Left lung (tissue), 10 donors: ENCODE results near the gene KIF13A. TPM values are rescaled to one million over a fixed set of nuclear protein-coding genes. Genes with fewer than 3 reads are reported as not detected.
A peak's percentile ranks its signal among the peaks of the same experiment; 100 is the strongest.

Experiments used
- ATAC-seq: fragments of 200-7000 bp; cut with Tn5 transposase; one replicate; pipeline ENCODE4 v1.9.1; 2020; ENCODE audit warnings: moderate library complexity
- DNase-seq, 4 donors: peaks; one replicate each; pipeline ENCODE4 v3.0.0-alpha.2; 2013 to 2020
- H3K27ac ChIP-seq, 2 donors: fragments of 200-600 bp; sonication (generic) in 1 of 2; one replicate each; pipeline versions ENCODE4 v1.5.0 to v1.8.0; 2020 to 2021
- H3K27me3 ChIP-seq, 2 donors: fragments of 200-600 bp; sonication (generic) in 1 of 2; one replicate each; pipeline versions ENCODE4 v1.5.0 to v1.8.0; 2020 to 2021
- H3K36me3 ChIP-seq, 2 donors: fragments of 200-600 bp; sonication (generic) in 1 of 2; one replicate each; pipeline versions ENCODE4 v1.5.0 to v1.8.0; 2020 to 2021
- H3K4me1 ChIP-seq, 2 donors: fragments of 200-600 bp; one replicate each; pipeline ENCODE4 v1.8.0; 2021
- H3K4me3 ChIP-seq, 2 donors: fragments of 200-600 bp; sonication (generic) in 1 of 2; one replicate each; pipeline versions ENCODE4 v1.5.0 to v1.8.0; 2020 to 2021; ENCODE audit warnings: mild to moderate bottlenecking in 1 of 2
- H3K9me3 ChIP-seq, 2 donors: fragments of 200-600 bp; sonication (generic) in 1 of 2; one replicate each; pipeline versions ENCODE4 v1.5.0 to v1.8.0; 2020 to 2021
- intact Hi-C, 2 donors: fragments of 100-400 bp; cut with DNase I; formaldehyde crosslinking; loops; one replicate each; pipeline versions ENCODE4 v1.11.2 to v1.14.2; 2022
- polyA plus RNA-seq, 6 donors: library from polyadenylated mRNA; unstranded; fragments of 120-200 nt; gene quantifications; one replicate each; pipeline ENCODE4 v1.2.1, GENCODE V29; 2013; ENCODE audit not compliant: insufficient read length in 6 of 6
- total RNA-seq, 2 donors: library from RNA; stranded (reverse); fragmentation: NEBNext Ultra II Directional; extraction: Animal tissue kit (Norgen Biotek cat#: 25700); gene quantifications; one replicate each; pipeline ENCODE4 v1.2.1, GENCODE V29; 2021
- TF ChIP-seq, protein P1 (sequence below), 2 donors: fragments of 200-600 bp; sonication (generic) in 1 of 2; IDR thresholded peaks; one replicate each; pipeline versions ENCODE4 v1.5.0 to v1.8.0; 2021; ENCODE audit warnings: antibody characterized with exemption in 2 of 2
- donor health status: DM: no; HTN: yes; CAD: no.
- donor health status: DM: no; HTN: no; CAD: no.

KIF13A gene
- total and polyA plus RNA-seq, 8 donors: 42.1 to 50.1 (median 46.3) TPM

GRCh38 chr6:17835784-17836183, 151.7 kb downstream of the KIF13A start:
- Histone ChIP-seq H3K4me1 (no peaks in the 10 kb centered on the region), H3K36me3 (peaks cover 0 to 42% of the 10 kb centered on the region in 2 donors), H3K4me3 (no peak overlapping the region), H3K27me3 (no peaks in the 10 kb centered on the region), H3K27ac (no peak overlapping the region), H3K9me3 (no peaks in the 10 kb centered on the region)
- TF ChIP-seq, protein P1, sequence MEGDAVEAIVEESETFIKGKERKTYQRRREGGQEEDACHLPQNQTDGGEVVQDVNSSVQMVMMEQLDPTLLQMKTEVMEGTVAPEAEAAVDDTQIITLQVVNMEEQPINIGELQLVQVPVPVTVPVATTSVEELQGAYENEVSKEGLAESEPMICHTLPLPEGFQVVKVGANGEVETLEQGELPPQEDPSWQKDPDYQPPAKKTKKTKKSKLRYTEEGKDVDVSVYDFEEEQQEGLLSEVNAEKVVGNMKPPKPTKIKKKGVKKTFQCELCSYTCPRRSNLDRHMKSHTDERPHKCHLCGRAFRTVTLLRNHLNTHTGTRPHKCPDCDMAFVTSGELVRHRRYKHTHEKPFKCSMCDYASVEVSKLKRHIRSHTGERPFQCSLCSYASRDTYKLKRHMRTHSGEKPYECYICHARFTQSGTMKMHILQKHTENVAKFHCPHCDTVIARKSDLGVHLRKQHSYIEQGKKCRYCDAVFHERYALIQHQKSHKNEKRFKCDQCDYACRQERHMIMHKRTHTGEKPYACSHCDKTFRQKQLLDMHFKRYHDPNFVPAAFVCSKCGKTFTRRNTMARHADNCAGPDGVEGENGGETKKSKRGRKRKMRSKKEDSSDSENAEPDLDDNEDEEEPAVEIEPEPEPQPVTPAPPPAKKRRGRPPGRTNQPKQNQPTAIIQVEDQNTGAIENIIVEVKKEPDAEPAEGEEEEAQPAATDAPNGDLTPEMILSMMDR (IDR thresholded peaks at IDR 0.05): no peak
- intact Hi-C loops: no loop called here
- DNase-seq (no peak), ATAC-seq (peak; percentile 73)

- no peaks in the 10 kb centered on the region for H3K4me1 ChIP-seq
- DNase-seq (peak in 1 of 4 donors; percentile 21), ATAC-seq (peak; percentile 36)
- no peak overlapping the region for H3K4me3 ChIP-seq
- no peaks in the 10 kb centered on the region for H3K27me3 ChIP-seq
- H3K27ac ChIP-seq: peak overlapping the region in 1 of 2 donors; percentile 10
- intact Hi-C loops: no loop called here
- TF ChIP-seq, protein P1 (IDR thresholded peaks at IDR 0.05): no peak
- no peaks in the 10 kb centered on the region for H3K9me3 ChIP-seq
- H3K36me3 ChIP-seq: peaks cover 0 to 72% of the 10 kb centered on the region in 2 donors
Measured at GRCh38 chr6:17831135-17831534, 156.3 kb downstream of the KIF13A start.

DNA sequence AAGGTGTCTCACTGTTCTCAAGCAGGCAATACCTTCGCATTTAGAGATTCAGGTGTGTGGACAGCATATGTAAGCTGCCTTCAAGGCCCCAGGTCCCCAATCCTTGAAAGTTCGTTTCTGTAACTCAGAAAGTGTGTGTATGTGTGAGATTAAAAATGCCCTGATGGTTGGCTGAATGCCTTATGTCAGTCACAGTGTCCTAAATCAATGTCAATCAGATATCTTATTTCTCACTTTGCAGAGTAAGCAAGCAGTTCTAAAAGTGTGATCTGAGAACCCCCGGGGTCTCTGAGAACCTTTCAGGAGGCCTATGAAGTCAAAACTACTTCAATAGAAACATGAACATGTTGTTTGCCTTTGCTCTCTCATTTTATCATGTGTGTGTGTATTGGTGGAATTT, 157.5 kb downstream of the KIF13A start:
- intact Hi-C loops: no loop called here
- Histone ChIP-seq H3K27ac (no peak overlapping the region), H3K9me3 (no peaks in the 10 kb centered on the region), H3K4me3 (no peak overlapping the region), H3K36me3 (peaks cover 0 to 82% of the 10 kb centered on the region in 2 donors), H3K4me1 (no peaks in the 10 kb centered on the region), H3K27me3 (no peaks in the 10 kb centered on the region)
- TF ChIP-seq, protein P1 (IDR thresholded peaks at IDR 0.05): no peak
- DNase-seq: no peak
- no peak for ATAC-seq

- no peaks in the 10 kb centered on the region for H3K4me1 ChIP-seq
- H3K27me3 ChIP-seq: no peaks in the 10 kb centered on the region
- intact Hi-C loops: no loop called here
- TF ChIP-seq, protein P1 (IDR thresholded peaks at IDR 0.05): no peak
- DNase-seq: no peak
- no peak overlapping the region for H3K27ac ChIP-seq
- H3K9me3 ChIP-seq: no peaks in the 10 kb centered on the region
- H3K4me3 ChIP-seq: no peak overlapping the region
- H3K36me3 ChIP-seq: peaks cover 0 to 83% of the 10 kb centered on the region in 2 donors
- ATAC-seq: no peak
Measured at GRCh38 chr6:17828149-17828548, 159.3 kb downstream of the KIF13A start.

DNA sequence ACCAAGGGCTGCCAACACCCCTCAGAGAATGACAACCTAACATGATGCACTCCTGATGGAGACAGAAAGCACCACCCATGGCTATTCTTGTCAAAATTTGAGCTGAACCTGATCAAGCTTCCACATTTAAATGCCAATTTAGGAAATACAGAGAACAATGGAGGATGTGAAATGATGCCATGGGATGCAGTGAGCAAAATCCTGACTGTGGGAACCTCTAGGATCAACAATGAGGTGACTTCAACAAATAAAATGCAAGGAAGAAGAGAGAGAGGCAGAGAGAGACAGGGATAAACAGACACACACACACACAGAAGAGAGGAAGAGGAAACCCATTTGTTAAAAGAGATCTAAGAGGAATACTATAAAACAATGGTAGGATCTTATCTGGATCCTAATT, 161.1 kb downstream of the KIF13A start:
- Histone ChIP-seq H3K4me1 (no peaks in the 10 kb centered on the region), H3K4me3 (no peak overlapping the region), H3K27me3 (no peaks in the 10 kb centered on the region), H3K27ac (no peak overlapping the region), H3K9me3 (no peaks in the 10 kb centered on the region), H3K36me3 (peaks cover 0 to 81% of the 10 kb centered on the region in 2 donors)
- intact Hi-C loops: no loop called here
- TF ChIP-seq, protein P1 (IDR thresholded peaks at IDR 0.05): no peak
- ATAC-seq: no peak
- no peak for DNase-seq
